Dermis microvascular lymphatic vessel endothelial cell (primary cell): ENCODE results near the gene AUTS2. TPM values are rescaled to one million over a fixed set of nuclear protein-coding genes. Genes with fewer than 3 reads are reported as not detected.

ENCODE experiments used
- DNase-seq, 2 donors: peaks; one replicate each; pipeline versions ENCODE4 v3.0.0 to v3.0.0-alpha.2; 2010; ENCODE audit warnings: low read depth in 2 of 2
- total RNA-seq: library from RNA; depleted of rRNA; stranded (reverse); fragments of >200 nt; gene quantifications from 2 replicates; pipeline ENCODE4 v1.2.1, GENCODE V29; 2014

AUTS2 gene
- total RNA-seq, 1 donor from 2014 or later = 0.51 TPM

- DNase-seq = no peak
These were observed 560.8 kb downstream of the AUTS2 start for GRCh38 chr7:70159121-70159520.

GRCh38 chr7:70165477-70166170, 567.3 kb downstream of the AUTS2 start:
- no peak for DNase-seq

- no peak for DNase-seq
These were observed 573.2 kb downstream of the AUTS2 start for GRCh38 chr7:70171369-70171920.

- no peak for DNase-seq
These were observed 578.9 kb downstream of the AUTS2 start for GRCh38 chr7:70177166-70177565.

- no peak for DNase-seq
These were observed 579.9 kb downstream of the AUTS2 start for GRCh38 chr7:70178211-70178610.

DNA sequence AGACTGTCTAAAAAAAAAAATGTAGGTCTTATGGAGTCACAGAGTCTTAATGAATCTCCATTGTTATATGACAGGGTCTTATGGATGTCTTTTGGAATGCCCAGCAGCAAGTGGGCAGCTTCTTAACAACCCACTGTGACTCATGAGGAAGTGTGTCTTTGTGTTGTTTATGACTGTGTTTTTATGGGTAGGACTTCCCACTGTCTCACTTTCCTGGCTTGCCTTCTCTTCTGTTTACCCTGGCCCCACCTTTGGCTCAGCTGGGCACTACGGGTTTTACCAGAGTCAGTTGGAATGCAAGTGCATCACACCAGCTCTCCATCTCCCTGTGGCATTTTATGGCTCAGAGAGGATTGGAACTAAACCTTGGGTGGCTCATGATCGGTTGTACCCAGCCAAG, 580.5 kb downstream of the AUTS2 start:
- DNase-seq = no peak

DNA sequence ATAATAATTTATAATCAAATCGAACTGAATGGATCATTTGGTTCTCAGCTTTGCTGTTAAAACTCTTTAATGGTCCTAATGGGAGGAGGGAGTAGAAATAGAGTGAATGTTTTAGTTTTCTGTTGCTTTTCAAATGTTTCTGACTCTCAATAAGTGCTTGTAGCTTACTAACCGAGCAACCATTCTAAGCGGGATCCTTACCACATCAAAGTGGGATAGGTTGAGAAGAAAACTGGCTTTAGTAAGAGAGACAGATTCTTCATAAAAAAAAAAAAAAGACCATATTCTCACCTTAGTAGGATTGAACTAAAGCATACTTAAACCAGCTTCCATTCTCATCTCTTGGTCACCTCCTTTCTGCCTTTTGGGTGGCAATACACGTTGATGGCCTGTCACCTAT, 584.2 kb downstream of the AUTS2 start:
- DNase-seq = no peak

GRCh38 chr7:70183278-70183677, 585.0 kb downstream of the AUTS2 start:
- no peak for DNase-seq

DNA sequence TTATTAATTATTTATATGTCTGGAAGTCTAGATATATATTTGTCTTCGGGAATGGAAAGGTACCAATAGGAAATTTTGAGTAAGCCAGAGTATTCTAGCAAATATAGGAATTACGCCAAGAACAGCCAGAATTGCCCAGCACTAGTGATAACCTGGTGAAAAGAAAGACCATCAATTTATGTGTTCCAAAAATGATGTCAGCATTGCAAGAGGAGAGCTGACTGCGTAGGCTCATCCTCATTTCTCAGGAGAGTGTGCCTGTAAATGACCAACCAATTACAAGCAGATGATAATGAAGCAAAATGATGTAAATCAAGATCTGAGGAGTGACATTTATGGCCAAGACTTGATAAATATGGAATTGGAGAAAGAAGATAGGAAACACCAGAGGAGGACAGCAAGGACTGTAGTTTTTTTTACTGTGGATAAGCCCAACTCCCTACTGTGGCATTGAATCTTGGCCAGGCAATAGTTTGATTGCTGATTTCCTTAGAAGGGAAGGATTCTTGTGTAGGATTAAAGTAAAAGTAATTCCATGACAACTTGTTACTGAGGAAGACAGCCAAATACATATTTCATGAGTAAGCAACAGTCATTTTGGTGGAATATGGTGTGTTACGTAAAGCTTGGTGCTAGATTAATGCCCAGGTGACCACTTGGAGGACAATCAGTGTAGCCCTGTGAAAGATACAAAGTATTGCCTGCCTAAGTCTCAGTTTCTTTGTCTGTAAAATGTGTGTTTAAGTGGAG, 590.8 kb downstream of the AUTS2 start:
- DNase-seq = no peak

DNA sequence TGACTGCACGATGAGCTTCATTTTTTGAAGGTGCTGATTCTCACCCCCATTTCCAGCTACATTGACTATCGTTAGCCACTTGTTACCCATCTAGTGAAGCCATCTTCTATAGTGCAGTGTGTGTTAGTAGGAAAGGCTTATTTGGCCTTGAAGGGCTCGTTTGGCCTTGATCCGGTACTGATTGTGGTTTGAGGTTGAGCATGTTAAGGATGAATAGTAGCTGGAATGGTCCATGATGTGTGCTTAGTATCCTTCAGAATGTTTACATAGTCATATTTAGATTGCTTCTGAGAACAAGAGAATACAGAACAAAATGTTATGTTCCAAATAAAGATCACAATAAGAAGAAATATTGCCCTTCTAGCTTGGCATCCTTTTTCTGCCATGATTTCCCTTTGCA, 591.5 kb downstream of the AUTS2 start:
- DNase-seq = no peak

- DNase-seq = no peak
These were observed 592.0 kb downstream of the AUTS2 start for GRCh38 chr7:70190281-70190680.

GRCh38 chr7:70193514-70193913, 595.2 kb downstream of the AUTS2 start:
- no peak for DNase-seq

- DNase-seq = no peak
These were observed 610.2 kb downstream of the AUTS2 start for GRCh38 chr7:70208236-70209063.

GRCh38 chr7:70210200-70210935, 612.1 kb downstream of the AUTS2 start:
- no peak for DNase-seq

GRCh38 chr7:70210936-70211310, 612.6 kb downstream of the AUTS2 start:
- no peak for DNase-seq

- DNase-seq = no peak
These were observed 614.0 kb downstream of the AUTS2 start for GRCh38 chr7:70212281-70212680.

DNA sequence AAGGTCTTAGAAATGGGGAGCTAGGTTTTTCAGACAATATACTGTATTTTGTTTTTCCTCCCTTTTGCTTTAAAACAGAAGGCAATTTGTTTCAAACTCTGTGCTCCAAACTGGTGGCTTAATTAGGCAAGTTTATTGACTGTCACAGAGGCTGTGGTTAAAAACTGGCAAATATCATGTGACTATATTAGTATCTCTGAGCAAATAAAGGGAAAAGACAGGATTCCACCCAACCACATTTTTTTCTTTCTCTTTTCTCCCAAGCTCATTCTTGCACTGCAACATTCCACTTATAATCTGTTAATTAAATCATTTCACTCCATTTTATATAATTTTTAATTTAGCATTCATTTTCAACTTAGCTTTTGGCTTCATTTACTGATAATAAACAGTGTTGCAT, 615.8 kb downstream of the AUTS2 start:
- no peak for DNase-seq

GRCh38 chr7:70215491-70215890, 617.2 kb downstream of the AUTS2 start:
- no peak for DNase-seq

DNA sequence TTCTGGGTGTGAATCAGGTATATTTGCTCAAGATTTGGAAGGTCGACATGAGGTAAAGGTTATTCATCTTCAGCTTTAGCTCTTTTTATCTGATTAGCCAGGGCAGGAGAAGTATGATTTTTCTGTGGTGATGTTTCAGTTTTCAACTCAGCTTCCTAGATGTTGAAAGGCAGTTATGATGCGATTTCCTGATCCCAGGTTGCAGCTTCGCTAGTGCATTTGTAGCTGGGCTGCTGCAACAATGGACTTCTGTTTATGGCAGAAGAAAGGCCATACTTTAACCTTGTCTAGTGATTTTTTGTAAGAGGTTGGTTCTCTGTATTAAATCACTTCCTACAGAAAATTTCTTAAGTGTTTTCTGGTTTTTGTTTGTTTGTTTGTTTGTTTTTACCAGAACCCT, 619.3 kb downstream of the AUTS2 start:
- no peak for DNase-seq

DNA sequence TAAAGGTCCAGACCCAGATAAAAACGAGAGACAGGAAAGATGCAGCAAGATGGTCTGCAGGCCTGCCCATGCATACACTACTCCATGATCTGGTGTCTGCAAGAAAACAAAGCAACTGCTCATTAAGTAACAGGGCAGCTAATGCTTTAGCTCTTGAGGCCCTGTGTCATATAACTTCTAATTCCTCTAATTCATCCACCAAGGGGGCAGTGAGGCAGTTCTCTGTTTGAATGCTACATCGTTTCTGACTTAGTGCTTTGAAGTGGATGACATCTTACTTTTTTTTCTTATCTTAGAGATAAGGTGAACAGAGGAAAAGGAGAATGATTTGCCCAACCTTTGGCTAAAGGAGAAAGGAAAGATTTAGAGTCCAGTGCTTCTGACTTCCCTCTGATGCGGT, 619.7 kb downstream of the AUTS2 start:
- DNase-seq = no peak

- no peak for DNase-seq
These were observed 620.8 kb downstream of the AUTS2 start for GRCh38 chr7:70219061-70219460.
